Lower lobe of right lung (tissue), 2 donors: ENCODE results near the gene ZNF532. TPM values are rescaled to one million over a fixed set of nuclear protein-coding genes. Genes with fewer than 3 reads are reported as not detected.

ENCODE experiments used
- ATAC-seq, 2 donors: fragments of 200-7000 bp; cut with Tn5 transposase; one replicate each; pipeline ENCODE4 v1.9.1; 2020 to 2022; ENCODE audit warnings: mild to moderate bottlenecking in 2 of 2, moderate library complexity in 2 of 2
- DNase-seq: peaks from one replicate; pipeline ENCODE4 v3.0.0-alpha.2; 2020
- H3K27ac ChIP-seq: fragments of 200-600 bp; one replicate; pipeline ENCODE4 v1.8.0; 2022
- H3K27me3 ChIP-seq: fragments of 200-600 bp; one replicate; pipeline ENCODE4 v1.8.0; 2022; ENCODE audit warnings: low read depth
- H3K36me3 ChIP-seq: fragments of 200-600 bp; one replicate; pipeline ENCODE4 v1.8.0; 2022; ENCODE audit warnings: mild to moderate bottlenecking
- H3K4me1 ChIP-seq: fragments of 200-600 bp; one replicate; pipeline ENCODE4 v1.8.0; 2022
- H3K4me3 ChIP-seq: fragments of 200-600 bp; one replicate; pipeline ENCODE4 v1.8.0; 2022; ENCODE audit warnings: mild to moderate bottlenecking
- H3K9me3 ChIP-seq: fragments of 200-600 bp; one replicate; pipeline ENCODE4 v1.8.0; 2022
- intact Hi-C: fragments of 100-400 bp; cut with DNase I; formaldehyde crosslinking; loops from one replicate; pipeline ENCODE4 v1.11.0; 2022
- total RNA-seq: library from RNA; stranded (reverse); fragmentation: NEBNext Ultra II Directional; extraction: Animal tissue kit (Norgen Biotek cat#: 25700); gene quantifications from one replicate; pipeline ENCODE4 v1.2.1, GENCODE V29; 2021
- TF ChIP-seq, protein P1 (sequence below): fragments of 200-600 bp; IDR thresholded peaks from one replicate; pipeline ENCODE4 v1.8.0; 2022; ENCODE audit warnings: antibody characterized with exemption, mild to moderate bottlenecking
- donor health status: DM: no; HTN: yes; CAD: no; lungs with severe emphysema.

Gene ZNF532
- total RNA-seq, 1 donor from 2014 or later: 54.0 TPM

- Histone ChIP-seq H3K27me3 (no peaks in the 10 kb centered on the region), H3K9me3 (no peaks in the 10 kb centered on the region), H3K36me3 (no peaks in the 10 kb centered on the region), H3K27ac (no peak overlapping the region), H3K4me3 (no peak overlapping the region), H3K4me1 (peaks cover 28% of the 10 kb centered on the region)
- no peak for DNase-seq
- intact Hi-C loops: no loop called here
- no peak for ATAC-seq
- TF ChIP-seq, protein P1, sequence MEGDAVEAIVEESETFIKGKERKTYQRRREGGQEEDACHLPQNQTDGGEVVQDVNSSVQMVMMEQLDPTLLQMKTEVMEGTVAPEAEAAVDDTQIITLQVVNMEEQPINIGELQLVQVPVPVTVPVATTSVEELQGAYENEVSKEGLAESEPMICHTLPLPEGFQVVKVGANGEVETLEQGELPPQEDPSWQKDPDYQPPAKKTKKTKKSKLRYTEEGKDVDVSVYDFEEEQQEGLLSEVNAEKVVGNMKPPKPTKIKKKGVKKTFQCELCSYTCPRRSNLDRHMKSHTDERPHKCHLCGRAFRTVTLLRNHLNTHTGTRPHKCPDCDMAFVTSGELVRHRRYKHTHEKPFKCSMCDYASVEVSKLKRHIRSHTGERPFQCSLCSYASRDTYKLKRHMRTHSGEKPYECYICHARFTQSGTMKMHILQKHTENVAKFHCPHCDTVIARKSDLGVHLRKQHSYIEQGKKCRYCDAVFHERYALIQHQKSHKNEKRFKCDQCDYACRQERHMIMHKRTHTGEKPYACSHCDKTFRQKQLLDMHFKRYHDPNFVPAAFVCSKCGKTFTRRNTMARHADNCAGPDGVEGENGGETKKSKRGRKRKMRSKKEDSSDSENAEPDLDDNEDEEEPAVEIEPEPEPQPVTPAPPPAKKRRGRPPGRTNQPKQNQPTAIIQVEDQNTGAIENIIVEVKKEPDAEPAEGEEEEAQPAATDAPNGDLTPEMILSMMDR: no peak
These were observed 20.0 kb downstream of the ZNF532 start for GRCh38 chr18:58884680-58885079.

- intact Hi-C loops: no loop called here
- no peak overlapping the region for H3K4me3 ChIP-seq
- H3K27me3 ChIP-seq: no peaks in the 10 kb centered on the region
- ATAC-seq (no peak), DNase-seq (no peak)
- H3K36me3 ChIP-seq: no peaks in the 10 kb centered on the region
- TF ChIP-seq, protein P1: no peak
- peaks cover 28% of the 10 kb centered on the region for H3K4me1 ChIP-seq
- no peaks in the 10 kb centered on the region for H3K9me3 ChIP-seq
- H3K27ac ChIP-seq: peak overlapping the region; percentile 68
These were observed 21.8 kb downstream of the ZNF532 start for GRCh38 chr18:58886431-58886830.

GRCh38 chr18:58886864-58887612, 22.4 kb downstream of the ZNF532 start:
- Histone ChIP-seq H3K27ac (peak overlapping the region; percentile 68), H3K4me1 (peaks cover 30% of the 10 kb centered on the region), H3K9me3 (no peaks in the 10 kb centered on the region), H3K36me3 (no peaks in the 10 kb centered on the region), H3K27me3 (no peaks in the 10 kb centered on the region), H3K4me3 (peak overlapping the region; percentile 6)
- intact Hi-C loops: no loop called here
- peak in 1 of 2 donors; percentile 17 for ATAC-seq
- TF ChIP-seq, protein P1: no peak
- no peak for DNase-seq

- peak overlapping the region; percentile 6 for H3K4me3 ChIP-seq
- H3K27ac ChIP-seq: peak overlapping the region; percentile 68
- H3K9me3 ChIP-seq: no peaks in the 10 kb centered on the region
These were observed 22.9 kb downstream of the ZNF532 start for GRCh38 chr18:58887613-58887963.

DNA sequence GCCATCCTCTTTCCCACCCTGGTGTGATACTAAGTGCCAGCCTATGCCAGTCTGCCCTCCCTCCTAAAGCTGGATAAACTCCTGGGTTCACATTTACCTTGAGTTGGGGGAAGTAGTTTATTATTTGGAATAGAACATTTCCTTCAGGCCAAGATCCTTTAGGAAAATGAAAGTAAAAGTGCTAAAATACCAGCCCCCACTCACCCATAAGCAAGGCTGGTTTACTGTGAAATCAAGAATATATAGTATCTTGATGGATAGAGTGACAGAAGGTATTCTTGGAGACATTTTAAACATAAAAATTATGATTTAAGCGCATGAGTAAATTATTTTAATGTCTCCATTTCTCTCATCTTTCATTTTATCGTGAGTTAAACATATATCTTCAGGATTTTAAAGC, 27.1 kb downstream of the ZNF532 start:
- ATAC-seq: no peak
- DNase-seq: no peak
- Histone ChIP-seq H3K27me3 (no peaks in the 10 kb centered on the region), H3K9me3 (no peaks in the 10 kb centered on the region), H3K36me3 (no peaks in the 10 kb centered on the region), H3K4me3 (peak overlapping the region; percentile 17), H3K27ac (no peak overlapping the region), H3K4me1 (peaks cover 48% of the 10 kb centered on the region)
- intact Hi-C loops: no loop called here
- TF ChIP-seq, protein P1: no peak

More at GRCh38 chr18:58887613-58887963, 22.9 kb downstream of the ZNF532 start:
- Histone ChIP-seq H3K4me1 (peaks cover 31% of the 10 kb centered on the region), H3K36me3 (no peaks in the 10 kb centered on the region), H3K27me3 (no peaks in the 10 kb centered on the region)
- DNase-seq (peak; percentile 81), ATAC-seq (peak; percentile 71 to 92)
- intact Hi-C loops: no loop called here
- TF ChIP-seq, protein P1: no peak
